B cell (primary cell): ENCODE results near the gene TSC22D1.

ENCODE experiments used
- EZH2 ChIP-seq: IDR thresholded peaks from 2 replicates; pipeline ENCODE4 v1.6.1; 2012; ENCODE audit warnings: borderline replicate concordance, low read depth, mild to moderate bottlenecking, moderate library complexity, low read length; ENCODE audit not compliant: insufficient read depth, poor library complexity, severe bottlenecking
- TF ChIP-seq, protein P1 (sequence below): fragments of 200-600 bp; IDR thresholded peaks from one replicate; pipeline ENCODE4 v1.8.0; 2022; ENCODE audit warnings: antibody characterized with exemption, mild to moderate bottlenecking

GRCh38 chr13:44386913-44387556 lies 189.1 kb downstream of the TSC22D1 start:
- TF ChIP-seq, protein P1, sequence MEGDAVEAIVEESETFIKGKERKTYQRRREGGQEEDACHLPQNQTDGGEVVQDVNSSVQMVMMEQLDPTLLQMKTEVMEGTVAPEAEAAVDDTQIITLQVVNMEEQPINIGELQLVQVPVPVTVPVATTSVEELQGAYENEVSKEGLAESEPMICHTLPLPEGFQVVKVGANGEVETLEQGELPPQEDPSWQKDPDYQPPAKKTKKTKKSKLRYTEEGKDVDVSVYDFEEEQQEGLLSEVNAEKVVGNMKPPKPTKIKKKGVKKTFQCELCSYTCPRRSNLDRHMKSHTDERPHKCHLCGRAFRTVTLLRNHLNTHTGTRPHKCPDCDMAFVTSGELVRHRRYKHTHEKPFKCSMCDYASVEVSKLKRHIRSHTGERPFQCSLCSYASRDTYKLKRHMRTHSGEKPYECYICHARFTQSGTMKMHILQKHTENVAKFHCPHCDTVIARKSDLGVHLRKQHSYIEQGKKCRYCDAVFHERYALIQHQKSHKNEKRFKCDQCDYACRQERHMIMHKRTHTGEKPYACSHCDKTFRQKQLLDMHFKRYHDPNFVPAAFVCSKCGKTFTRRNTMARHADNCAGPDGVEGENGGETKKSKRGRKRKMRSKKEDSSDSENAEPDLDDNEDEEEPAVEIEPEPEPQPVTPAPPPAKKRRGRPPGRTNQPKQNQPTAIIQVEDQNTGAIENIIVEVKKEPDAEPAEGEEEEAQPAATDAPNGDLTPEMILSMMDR: no peak
- no peak for TF ChIP-seq EZH2
